GM19467 (cell line): ENCODE data around the gene SARNP.

Experiments used
- ATAC-seq: cut with Tn5 transposase; IDR thresholded peaks from one replicate; pipeline ENCODE4 v1.9.1; 2021; ENCODE audit warnings: mild to moderate bottlenecking, moderate library complexity; ENCODE audit not compliant: unreplicated experiment

SARNP gene

DNA sequence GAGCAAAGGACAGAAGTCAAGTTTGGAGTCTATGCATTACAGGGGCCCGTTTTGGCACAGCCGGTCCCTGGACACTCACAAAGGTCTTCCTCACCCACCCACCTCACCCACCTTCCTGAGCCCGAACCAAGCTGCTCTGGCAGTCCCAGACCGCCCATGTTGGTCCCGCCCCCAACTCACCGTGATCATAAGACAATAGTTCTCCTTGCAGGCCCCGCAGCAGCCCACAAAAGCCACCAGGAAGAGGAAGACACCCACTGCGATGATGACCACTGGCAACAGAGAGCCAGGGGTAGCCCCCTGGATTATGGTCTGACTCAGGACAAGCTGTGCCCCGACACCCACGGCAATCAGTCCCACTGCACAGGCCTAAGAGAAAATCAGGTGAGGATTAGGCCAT lies 90.6 kb downstream of the SARNP start:
- no peak for ATAC-seq

DNA sequence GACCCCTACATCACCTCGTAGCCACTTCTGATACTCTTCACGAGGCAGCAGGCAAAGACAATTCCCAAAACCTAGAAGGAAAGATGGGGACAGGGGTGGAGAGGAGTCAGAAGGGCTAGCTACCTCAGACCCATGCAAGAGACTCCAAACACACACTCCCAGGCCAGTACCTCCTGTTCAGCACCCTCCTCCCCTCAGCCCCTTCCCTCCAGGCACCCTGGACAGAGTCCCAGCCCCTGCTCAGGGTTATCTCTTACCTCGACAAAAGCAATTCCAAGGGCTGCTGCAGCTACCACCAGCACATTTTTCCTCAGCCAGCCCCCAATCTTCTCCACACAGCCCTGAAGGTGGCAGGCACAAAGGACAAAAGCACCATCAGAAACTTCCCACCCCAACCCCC lies 92.0 kb downstream of the SARNP start:
- ATAC-seq = no peak

DNA sequence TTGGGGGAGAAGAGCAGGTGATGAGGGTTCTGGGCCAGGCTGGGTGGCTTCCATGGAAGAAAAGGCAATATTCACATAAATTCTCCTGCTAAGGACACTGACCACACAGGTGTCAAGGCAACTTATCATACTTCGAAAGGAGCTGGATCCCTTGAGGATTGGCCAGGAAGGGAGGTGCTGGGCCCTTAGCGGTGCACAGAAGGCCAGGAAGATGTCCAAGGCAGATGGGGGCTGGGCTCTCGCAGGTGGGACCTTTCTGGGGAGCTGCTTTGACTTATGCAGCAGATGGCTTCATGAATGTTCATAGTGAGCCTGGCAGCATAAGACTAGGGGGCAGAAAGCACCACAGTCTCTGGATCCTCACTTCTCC lies 92.6 kb downstream of the SARNP start:
- no peak for ATAC-seq

DNA sequence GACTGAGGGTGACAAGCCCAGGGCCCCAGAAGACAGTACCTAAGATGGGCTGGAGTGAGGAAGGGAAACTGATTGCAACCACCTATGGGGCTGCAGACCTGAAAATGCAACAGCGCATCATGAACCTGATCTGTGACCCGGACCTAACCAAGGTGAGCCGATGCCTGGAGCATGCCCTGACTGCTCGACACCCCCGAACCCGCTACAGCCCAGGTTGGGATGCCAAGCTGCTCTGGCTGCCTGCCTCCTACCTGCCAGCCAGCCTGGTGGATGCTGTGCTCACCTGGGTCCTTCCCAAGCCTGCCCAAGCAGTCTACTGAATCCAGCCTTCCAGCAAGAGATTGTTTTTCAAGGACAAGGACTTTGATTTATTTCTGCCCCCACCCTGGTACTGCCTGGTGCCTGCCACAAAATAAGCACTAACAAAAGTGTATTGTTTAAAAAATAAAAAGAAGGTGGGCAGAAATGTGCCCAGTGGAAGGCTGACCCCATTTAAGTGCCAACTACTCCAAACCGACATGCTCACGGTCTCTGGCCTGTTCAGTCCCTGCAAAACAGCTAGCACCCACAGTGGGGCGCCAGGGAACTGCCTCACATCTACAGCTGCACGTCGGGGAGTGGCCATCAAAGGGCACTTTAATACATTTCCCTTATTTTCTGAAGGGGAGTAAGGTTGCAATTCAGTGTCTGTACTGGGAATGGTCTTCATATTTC lies 93.1 kb downstream of the SARNP start:
- ATAC-seq = no peak

DNA sequence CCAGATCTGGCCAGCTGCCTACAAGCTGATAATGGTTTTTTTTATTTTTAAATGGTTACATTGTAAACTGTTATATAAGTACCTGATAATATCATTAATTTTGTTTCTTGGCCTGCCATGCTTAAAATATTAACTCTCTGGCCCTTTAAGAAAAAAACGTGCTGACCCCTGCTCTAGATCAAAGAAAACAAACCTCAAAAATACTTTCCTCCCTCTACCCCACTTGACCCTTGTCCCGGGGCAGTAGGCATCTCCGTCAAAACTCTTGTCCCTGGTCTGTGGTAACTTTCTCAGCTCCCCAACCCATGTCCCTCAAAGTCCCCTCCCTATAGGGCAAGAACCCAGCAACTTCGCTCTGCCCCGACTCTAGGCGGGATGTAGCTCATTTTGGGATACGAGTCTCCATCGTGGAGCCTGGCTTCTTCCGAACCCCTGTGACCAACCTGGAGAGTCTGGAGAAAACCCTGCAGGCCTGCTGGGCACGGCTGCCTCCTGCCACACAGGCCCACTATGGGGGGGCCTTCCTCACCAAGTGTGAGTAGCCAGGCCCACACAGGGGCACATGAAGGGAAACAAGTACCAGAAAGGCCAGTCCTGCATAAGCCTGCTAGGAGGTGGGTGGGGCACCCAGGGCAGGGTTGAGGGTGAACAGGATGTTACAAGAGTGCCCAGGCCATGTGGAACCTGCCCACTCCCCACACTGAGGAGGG lies 93.9 kb downstream of the SARNP start:
- ATAC-seq = no peak

DNA sequence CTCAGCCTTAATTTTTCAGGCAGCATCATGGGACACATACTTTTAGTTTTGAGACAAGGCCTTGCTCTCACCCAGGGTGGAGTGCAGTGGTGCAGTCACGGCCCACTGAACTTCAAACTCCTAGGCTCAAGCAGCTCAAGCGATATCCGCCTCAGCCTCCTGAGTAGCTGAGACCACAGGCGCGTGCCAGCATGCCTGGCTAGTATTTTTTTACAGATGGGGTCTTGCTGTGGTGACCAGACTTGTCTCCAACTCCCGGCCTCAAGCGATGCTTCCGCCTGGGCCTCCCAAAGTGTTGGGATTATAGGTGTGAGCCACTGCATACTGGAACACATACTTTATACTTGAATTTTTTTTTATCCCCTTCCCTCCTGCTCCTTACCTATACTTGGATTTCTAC lies 94.6 kb downstream of the SARNP start:
- ATAC-seq = no peak

DNA sequence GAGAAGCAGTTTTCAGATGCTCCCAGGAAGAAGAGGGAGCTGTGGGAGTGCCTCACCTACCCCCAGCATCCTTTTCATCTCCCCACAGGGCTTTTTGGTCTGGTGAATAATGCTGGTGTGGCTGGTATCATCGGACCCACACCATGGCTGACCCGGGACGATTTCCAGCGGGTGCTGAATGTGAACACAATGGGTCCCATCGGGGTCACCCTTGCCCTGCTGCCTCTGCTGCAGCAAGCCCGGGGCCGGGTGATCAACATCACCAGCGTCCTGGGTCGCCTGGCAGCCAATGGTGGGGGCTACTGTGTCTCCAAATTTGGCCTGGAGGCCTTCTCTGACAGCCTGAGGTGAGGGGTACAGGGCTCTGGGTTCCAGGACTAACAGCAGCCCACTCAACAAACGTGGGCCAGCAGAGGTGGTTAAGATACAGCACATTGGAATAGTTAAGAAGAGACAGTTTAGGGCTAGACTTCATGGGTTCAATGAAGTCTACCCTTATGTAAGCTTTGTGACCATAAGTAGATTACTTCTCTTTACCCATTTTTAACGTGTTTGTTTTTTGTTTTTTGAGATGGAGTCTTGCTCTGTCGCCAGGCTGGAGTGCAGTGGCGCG lies 95.8 kb downstream of the SARNP start:
- no peak for ATAC-seq

DNA sequence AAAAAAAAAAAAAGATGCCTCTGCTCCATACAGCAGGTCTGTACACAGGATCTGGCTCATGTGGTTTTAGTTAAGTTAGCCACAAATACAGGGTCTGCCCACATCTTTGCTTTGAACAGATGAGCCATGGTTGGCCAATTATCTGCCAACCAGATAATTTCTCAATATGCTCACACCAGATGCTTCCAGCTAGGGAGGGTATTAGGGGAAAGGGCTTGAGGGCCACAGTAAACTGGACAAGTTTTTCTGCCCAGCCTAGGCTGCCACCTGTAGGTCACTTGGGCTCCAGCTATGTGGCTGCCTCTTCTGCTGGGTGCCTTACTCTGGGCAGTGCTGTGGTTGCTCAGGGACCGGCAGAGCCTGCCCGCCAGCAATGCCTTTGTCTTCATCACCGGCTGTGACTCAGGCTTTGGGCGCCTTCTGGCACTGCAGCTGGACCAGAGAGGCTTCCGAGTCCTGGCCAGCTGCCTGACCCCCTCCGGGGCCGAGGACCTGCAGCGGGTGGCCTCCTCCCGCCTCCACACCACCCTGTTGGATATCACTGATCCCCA lies 96.6 kb downstream of the SARNP start:
- ATAC-seq = no peak

DNA sequence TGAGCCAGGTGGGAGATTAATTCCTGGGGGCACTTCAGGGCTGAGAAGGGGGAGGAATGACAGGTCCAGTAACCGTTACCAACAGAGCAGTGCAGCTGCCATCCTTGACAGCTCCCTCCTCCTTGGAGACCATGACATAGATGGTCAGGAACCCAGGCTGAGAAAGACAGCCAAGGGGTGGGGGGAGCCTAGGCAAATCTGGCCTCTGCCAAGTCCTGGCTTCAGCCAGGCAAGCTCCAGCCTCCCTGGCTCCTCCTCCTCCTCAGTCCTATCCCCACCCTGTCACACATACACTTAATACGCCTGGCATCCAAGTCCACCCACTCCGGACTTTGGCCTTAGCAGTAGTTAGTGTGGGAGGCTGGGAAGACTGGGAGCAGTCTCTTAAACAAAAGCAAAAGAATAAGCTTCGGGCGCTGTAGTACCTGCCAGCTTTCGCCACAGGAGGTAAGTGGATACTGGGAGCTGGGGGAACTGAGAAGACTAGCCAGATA lies 97.4 kb downstream of the SARNP start, which contains the start of gene RDH5:
Gene RDH5, plus strand, starts transcription at position 323 of the 494 bp plus-strand sequence. CDS start 792 bp downstream, outside the sequence.
- ATAC-seq = no peak

DNA sequence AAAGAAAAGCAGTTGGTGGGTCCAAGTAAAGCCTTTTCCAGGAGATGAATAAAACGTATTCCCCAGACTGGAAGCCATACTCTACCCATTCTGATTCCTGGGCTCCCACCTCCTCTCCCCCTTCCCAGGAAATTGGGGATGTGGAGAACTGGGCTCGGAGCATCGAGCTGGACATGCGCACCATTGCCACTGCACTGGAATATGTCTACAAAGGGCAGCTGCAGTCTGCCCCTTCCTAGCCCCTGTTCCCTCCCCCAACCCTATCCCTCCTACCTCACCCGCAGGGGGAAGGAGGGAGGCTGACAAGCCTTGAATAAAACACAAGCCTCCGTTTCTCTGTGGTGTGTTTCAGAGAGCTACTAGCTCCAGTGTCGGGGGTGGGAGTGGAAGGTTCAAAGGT lies 98.2 kb downstream of the SARNP start:
- ATAC-seq = no peak

DNA sequence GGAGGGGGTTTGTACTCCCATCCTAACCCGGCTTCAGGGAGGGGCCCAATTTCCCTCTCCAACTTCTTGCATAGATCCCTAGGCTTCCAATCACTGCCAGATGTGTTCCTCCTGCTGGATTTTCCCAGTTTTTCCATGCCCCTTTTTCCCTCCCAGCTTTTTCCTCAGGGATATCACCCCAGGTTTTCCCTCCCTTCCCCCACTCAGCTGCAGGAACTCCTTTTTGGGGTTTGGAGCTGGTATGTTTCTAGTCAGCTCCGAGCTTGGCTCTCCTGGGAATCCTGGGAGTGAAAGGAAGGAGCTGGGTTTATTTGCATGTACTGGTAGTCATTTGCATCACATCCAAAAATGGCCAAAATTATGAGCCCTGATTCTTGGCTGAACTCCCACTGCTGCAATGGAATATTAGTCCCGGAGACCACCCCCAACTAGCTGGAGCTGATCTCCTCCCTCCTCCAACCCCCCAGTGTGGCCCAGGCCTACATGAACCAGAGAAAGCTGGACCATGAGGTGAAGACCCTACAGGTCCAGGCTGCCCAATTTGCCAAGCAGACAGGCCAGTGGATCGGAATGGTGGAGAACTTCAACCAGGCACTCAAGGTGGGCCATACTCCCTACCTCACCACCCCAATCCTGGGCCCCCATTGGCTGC lies 98.8 kb downstream of the SARNP start:
- no peak for ATAC-seq

DNA sequence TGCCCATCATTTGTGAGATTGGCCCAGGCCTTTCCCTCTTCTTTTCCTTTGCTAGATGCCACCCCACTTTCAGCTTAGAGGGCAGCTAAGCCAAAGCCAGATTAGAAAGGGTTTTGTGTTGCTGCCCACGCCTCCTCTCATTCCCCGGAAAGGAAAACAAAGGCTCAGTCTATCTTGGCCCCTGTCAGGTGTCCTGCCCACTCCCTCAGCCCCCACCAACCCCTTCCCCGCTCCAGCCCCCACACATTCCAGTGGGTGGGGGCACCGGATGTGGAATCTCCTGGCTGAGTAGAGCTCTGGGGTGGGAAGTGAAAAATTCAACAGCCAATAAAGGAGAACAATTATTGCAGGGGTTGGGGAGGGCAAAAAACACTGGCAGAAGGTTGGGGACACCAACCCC lies 99.5 kb downstream of the SARNP start:
- ATAC-seq = no peak

DNA sequence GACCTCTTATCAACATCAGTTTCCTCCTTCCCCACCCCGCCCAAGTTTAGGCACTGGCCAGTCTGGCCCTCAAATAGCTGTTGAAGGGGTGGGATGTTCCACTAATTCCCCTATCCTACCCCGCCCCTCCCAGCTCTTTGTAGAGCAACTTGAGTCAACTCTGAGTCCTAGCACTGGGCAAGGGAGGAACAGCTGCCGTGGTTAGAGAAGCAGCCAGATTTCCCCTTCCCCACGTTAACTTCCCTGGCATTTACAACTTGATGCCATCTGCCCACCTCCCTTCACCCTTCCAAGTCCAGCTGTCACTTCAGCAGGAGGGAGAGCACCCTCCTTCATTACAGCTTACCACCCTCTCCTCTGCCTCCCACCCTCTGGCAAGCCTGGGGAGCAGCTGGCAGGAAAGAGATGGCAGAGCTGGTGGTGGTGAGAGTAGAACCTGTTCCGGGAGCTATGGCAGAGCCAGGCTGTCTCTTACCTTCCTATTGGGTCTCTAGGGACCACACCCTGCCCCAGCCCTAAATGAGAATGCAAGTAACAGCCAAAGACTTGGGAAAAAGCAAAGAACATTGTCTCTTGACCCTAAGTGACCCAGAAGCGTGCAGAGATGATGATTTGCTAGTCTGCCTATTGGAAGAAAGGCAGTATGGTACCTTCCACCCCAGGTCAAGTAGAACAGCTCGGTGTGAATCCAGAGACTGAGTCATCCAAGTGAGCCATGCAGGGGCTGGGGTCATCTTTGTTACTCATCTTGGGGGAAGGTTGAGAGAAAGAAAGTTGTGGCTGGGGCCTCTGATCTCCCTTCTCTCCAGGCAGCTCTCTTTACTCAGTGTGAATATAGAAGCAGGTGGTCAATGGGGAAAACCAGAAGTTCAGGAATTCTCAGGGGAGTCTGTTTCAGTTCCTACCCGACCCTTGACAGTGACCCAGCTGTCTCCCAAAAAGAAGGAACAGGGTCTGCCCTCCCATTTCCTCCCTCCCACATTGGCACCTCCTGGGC lies 100.2 kb downstream of the SARNP start:
- ATAC-seq = no peak

DNA sequence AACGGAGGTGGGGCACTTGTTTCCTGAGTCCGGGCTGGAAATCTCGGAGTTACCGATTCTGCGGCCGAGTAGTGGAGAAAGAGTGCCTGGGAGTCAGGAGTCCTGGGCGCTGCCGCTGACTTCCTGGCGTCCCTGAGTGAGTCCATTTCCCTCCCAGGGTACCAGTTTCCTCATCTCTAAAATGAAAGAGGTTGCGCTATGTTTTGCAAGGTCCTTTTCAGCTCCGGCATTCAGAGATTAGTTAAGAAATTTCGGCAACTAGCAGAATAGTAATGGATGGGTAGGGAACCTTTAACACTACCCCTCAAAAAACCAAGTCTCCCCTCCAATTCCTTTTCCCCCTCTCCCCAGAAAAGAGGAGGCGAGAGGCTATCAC lies 101.0 kb downstream of the SARNP start:
- ATAC-seq = no peak

DNA sequence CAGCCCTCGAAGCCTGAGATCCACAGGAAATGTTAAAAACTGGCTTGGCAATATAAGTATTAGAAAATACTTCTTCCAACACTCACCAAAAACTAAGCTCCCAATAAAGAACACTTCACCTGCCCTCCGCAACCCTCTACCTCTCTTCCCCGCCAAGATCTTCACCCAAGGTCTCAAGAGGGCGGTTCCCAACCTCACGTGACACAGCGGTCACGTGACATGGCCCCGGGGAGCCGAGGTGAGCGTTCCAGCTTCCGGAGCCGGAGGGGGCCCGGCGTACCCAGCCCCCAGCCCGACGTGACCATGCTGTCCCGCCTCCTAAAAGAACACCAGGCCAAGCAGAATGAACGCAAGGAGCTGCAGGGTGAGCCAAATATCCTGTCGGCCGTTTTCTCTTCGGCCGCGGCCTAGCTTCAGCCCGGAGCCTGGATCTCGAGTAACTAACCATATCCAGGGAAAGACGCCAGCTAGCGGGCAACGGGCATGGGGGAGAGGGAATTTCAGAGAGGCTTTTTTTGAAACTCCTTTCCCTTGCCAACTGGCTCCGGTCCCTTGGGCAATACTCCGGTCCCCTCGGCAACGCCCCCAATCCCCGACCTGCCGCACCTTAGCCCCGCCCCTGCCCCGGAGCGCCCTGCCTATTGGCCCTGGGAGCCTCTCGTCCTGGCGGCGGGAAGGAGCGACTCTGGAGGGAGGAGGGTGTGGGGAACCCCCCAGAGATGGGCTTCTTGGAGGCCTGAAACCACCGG lies 101.5 kb downstream of the SARNP start, which contains the start of gene BLOC1S1:
Gene BLOC1S1, plus strand, starts transcription at position 214 of the 749 bp plus-strand sequence. Its CDS starts 6 bp downstream, at position 220.
- ATAC-seq = peak; percentile 87

DNA sequence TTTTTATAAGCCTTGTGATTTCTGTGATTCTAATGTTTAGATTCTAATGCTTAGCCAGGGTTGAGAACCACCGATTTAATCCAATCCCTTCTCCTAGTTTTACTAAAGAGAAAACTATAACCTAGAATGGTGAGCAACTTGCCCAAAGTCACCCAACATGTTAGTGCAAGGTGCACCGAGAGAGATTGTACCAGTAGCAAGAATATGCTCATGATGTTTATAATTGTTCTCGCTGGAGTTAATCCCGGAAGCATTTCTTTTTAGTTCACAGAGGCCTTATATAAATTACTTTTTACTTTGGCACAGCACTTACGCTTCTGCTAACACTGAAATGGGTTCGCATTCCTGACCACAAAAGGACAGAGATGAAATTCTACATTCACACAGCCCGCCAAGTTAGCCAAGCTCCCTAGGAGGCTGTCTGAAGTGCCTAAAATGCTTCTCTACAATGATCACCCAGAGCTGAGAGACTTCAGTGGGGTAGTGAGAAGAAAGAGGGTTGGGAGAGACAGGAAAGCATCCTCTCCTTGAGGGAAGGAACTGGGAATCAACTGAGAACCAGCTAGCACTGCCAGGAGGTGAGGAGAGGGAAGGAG lies 102.3 kb downstream of the SARNP start:
- no peak for ATAC-seq

DNA sequence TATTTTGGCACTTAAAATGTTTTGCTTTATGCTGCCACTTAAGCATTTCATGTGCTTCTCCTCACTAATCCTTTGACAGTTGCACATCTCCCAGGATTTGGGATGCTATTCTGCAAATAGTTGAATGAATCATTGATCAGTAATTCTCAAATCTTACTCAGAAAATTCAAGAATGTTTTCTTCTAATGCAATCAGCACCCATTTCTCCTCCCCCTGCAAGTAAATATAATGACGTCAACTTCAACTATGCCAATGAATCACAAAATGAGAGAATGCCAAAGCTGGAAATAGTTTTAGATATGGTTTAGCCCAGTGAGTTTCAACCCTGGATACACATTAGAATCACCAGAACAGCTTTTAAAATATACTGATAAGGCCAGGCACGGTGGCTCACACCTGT lies 103.8 kb downstream of the SARNP start:
- no peak for ATAC-seq

DNA sequence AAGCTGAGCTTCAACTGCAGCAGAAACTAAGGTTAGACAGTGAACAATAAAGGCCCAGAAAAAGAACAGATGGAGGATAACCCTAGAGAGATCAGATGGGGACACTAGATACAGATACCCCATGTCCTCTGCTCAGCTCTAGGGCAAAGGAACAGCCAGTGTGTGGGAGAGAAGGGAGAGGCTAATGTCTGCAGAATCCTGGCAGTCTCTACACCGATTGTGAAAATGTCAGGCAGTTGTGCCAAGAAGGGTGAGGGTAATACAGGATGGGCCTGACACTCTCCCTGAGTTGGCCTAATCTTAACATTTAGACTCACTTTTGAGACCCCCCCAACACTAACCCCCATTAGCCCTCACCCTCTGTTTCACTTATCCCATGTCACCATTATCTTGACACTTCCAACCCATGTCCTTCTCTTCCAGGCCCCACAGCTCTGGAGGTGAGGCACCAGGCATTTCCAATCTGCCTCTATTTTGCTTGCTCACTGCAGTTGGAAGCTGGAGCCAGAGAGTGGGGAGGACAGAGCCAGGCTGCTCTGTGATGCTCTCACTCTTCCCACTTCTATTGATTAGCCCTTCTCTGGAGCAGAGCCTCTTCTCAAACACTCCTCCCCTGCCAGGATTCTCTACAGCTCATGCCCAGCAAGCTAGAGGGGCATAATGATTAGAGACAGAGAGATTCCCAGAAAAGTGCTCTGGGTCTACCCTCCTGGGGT lies 104.7 kb downstream of the SARNP start:
- no peak for ATAC-seq
